Astrocyte (in vitro differentiated cells and primary cell): ENCODE data around the gene SCTR. TPM values are rescaled to one million over a fixed set of nuclear protein-coding genes. Genes with fewer than 3 reads are reported as not detected.

ENCODE experiments used
- DNase-seq: peaks from one replicate; pipeline ENCODE4 v3.0.0-alpha.2; 2010; ENCODE audit warnings: low read depth
- FAIRE-seq: peaks from 2 replicates; lab custom pipeline; 2011; peaks lifted over from hg19 to GRCh38; lab: Jason Lieb, UNC
- H2AFZ ChIP-seq: 2 replicates; pipeline ENCODE4 v1.6.0; 2012; ENCODE audit warnings: low read depth, low read length, inconsistent platforms
- H3K27ac ChIP-seq: 2 replicates; pipeline ENCODE4 v1.5.1; 2011; ENCODE audit warnings: low read depth, low read length, inconsistent platforms
- H3K27me3 ChIP-seq: 2 replicates; pipeline ENCODE4 v1.6.0; 2011; ENCODE audit warnings: low read length, inconsistent platforms; ENCODE audit not compliant: insufficient read depth
- H3K36me3 ChIP-seq: 2 replicates; pipeline ENCODE4 v1.5.1; 2011; ENCODE audit warnings: low read length, inconsistent platforms; ENCODE audit not compliant: insufficient read depth
- H3K4me1 ChIP-seq: 2 replicates; pipeline ENCODE4 v1.5.1; 2011; ENCODE audit warnings: low read length, inconsistent platforms; ENCODE audit not compliant: insufficient read depth
- H3K4me2 ChIP-seq: 2 replicates; pipeline ENCODE4 v1.6.0; 2012; ENCODE audit warnings: low read length, inconsistent platforms
- H3K4me3 ChIP-seq: 2 replicates; pipeline ENCODE4 v1.5.1; 2011; ENCODE audit warnings: low read depth, mild to moderate bottlenecking, low read length, inconsistent platforms; ENCODE audit not compliant: insufficient read depth
- H3K79me2 ChIP-seq: 2 replicates; pipeline ENCODE4 v1.6.0; 2012; ENCODE audit warnings: mild to moderate bottlenecking, low read length, inconsistent platforms; ENCODE audit not compliant: insufficient read depth
- H3K9ac ChIP-seq: 2 replicates; pipeline ENCODE4 v1.6.0; 2012; ENCODE audit warnings: mild to moderate bottlenecking, low read length, inconsistent platforms
- H3K9me3 ChIP-seq: 2 replicates; pipeline ENCODE4 v1.5.1; 2012; ENCODE audit warnings: low read depth, mild to moderate bottlenecking, low read length, inconsistent platforms; ENCODE audit not compliant: insufficient read depth
- H4K20me1 ChIP-seq: 2 replicates; pipeline ENCODE4 v1.6.0; 2012; ENCODE audit warnings: low read length, inconsistent platforms; ENCODE audit not compliant: insufficient read depth
- H3K27ac Mint-ChIP-seq: one replicate; pipeline ENCODE4 v1.8.0; 2021; ENCODE audit warnings: mild to moderate bottlenecking, mixed read lengths; ENCODE audit not compliant: unreplicated experiment
- H3K27me3 Mint-ChIP-seq: one replicate; pipeline ENCODE4 v1.8.0; 2021; ENCODE audit warnings: low read depth, mixed read lengths; ENCODE audit not compliant: unreplicated experiment
- H3K36me3 Mint-ChIP-seq: one replicate; pipeline ENCODE4 v1.8.0; 2021; ENCODE audit warnings: low read depth, mixed read lengths; ENCODE audit not compliant: unreplicated experiment
- H3K4me1 Mint-ChIP-seq: one replicate; pipeline ENCODE4 v1.8.0; 2021; ENCODE audit warnings: low read depth, mixed read lengths; ENCODE audit not compliant: unreplicated experiment
- H3K4me3 Mint-ChIP-seq: one replicate; pipeline ENCODE4 v1.8.0; 2021; ENCODE audit warnings: mild to moderate bottlenecking, moderate library complexity, mixed read lengths; ENCODE audit not compliant: unreplicated experiment
- H3K9me3 Mint-ChIP-seq: one replicate; pipeline ENCODE4 v1.8.0; 2021; ENCODE audit warnings: mild to moderate bottlenecking, mixed read lengths; ENCODE audit not compliant: unreplicated experiment
- CTCF ChIP-seq: IDR thresholded peaks from 2 replicates; pipeline ENCODE4 v1.5.1; 2011; ENCODE audit warnings: low read depth, mild to moderate bottlenecking, inconsistent platforms, low read length, moderate library complexity; ENCODE audit not compliant: insufficient read depth
- EZH2 ChIP-seq: IDR thresholded peaks from 2 replicates; pipeline ENCODE4 v1.6.1; 2012; ENCODE audit warnings: mild to moderate bottlenecking, low read length, inconsistent platforms; ENCODE audit not compliant: insufficient read depth
- total RNA-seq: library from RNA; stranded (reverse); gene quantifications from 2 replicates; pipeline ENCODE4 v1.2.1, GENCODE V29; 2021

SCTR gene
- total RNA-seq, 1 donor from 2014 or later: not detected

GRCh38 chr2:119553687-119554344, 29.5 kb upstream of the SCTR start:
- Histone ChIP-seq H3K4me3 (no peak overlapping the region), H3K36me3 (no peaks in the 10 kb centered on the region), H2AFZ (no peak overlapping the region), H3K79me2 (no peaks in the 10 kb centered on the region), H3K9ac (no peak overlapping the region), H4K20me1 (no peaks in the 10 kb centered on the region), H3K4me1 (no peaks in the 10 kb centered on the region), H3K4me2 (no peak overlapping the region), H3K9me3 (peaks cover 3% of the 10 kb centered on the region), H3K27me3 (no peaks in the 10 kb centered on the region), H3K27ac (no peak overlapping the region)
- no peak for FAIRE-seq
- Mint-ChIP-seq H3K4me3 (no peak overlapping the region), H3K9me3 (peaks cover 3% of the 10 kb centered on the region), H3K4me1 (no peaks in the 10 kb centered on the region), H3K27ac (no peak overlapping the region), H3K27me3 (peaks cover 19% of the 10 kb centered on the region), H3K36me3 (peaks cover 2% of the 10 kb centered on the region)
- TF ChIP-seq EZH2: no peak
- TF ChIP-seq CTCF: no peak
- DNase-seq: no peak

DNA sequence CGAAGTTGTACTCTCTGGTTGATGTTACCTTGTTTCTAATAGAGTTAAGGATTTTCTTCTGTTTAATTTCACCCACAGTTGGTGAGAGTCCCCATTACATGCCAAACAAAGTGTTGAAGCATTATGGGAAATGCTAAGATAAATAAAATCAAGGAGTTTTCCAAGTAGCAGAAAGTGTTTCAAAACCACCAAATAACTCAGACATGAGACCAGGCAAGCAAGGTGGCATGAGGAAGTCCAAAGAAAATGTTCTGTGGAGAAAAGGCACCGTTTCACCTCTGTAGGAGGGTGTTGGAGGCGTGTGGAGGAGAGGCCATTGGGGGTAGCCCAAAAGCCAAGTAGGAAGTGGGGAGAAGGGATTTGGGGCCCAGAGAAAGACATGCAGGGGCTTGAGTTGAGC, 28.6 kb upstream of the SCTR start:
- Mint-ChIP-seq H3K27ac (no peak overlapping the region), H3K27me3 (peaks cover 16% of the 10 kb centered on the region), H3K36me3 (peaks cover 2% of the 10 kb centered on the region), H3K4me1 (no peaks in the 10 kb centered on the region), H3K4me3 (no peak overlapping the region), H3K9me3 (peaks cover 3% of the 10 kb centered on the region)
- Histone ChIP-seq H3K9me3 (peaks cover 3% of the 10 kb centered on the region), H3K27me3 (no peaks in the 10 kb centered on the region), H3K36me3 (no peaks in the 10 kb centered on the region), H3K4me1 (no peaks in the 10 kb centered on the region), H4K20me1 (no peaks in the 10 kb centered on the region), H3K9ac (no peak overlapping the region), H2AFZ (no peak overlapping the region), H3K4me2 (no peak overlapping the region), H3K79me2 (no peaks in the 10 kb centered on the region), H3K4me3 (no peak overlapping the region), H3K27ac (no peak overlapping the region)
- TF ChIP-seq CTCF (no peak), EZH2 (no peak)
- FAIRE-seq (no peak), DNase-seq (no peak)

DNA sequence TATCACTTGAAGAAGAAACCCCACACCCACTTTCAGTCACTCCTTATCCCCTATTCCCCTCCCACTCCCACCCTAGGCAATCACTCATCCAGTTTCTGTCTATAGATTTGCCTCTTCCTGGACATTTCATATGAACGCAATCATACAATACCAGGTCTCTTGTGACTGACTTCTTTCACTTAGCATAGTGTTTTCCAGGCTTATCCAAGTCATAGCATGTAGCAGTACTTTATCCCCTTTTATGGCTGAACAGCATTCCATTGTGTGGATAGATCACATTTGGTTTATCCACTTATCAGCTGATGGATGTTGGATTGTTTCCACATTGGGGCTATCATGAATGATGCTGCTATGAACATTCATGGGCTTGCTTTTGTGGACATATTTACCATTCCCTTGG, 26.6 kb upstream of the SCTR start:
- H3K4me1 Mint-ChIP-seq: peaks cover 9% of the 10 kb centered on the region
- no peak for FAIRE-seq

More for the DNA sequence above, 26.6 kb upstream of the SCTR start:
- Histone ChIP-seq H3K36me3 (no peaks in the 10 kb centered on the region), H3K4me1 (no peaks in the 10 kb centered on the region), H3K79me2 (no peaks in the 10 kb centered on the region), H3K27ac (no peak overlapping the region), H3K9ac (no peak overlapping the region), H3K4me2 (no peak overlapping the region), H2AFZ (no peak overlapping the region), H4K20me1 (no peaks in the 10 kb centered on the region), H3K27me3 (peaks cover 3% of the 10 kb centered on the region), H3K9me3 (peaks cover 3% of the 10 kb centered on the region), H3K4me3 (no peak overlapping the region)
- H3K27me3 Mint-ChIP-seq: peaks cover 10% of the 10 kb centered on the region
- TF ChIP-seq EZH2 (no peak), CTCF (no peak)
- no peaks in the 10 kb centered on the region for H3K36me3 Mint-ChIP-seq
- H3K9me3 Mint-ChIP-seq: peaks cover 3% of the 10 kb centered on the region
- H3K4me3 Mint-ChIP-seq: no peak overlapping the region
- DNase-seq: no peak
- no peak overlapping the region for H3K27ac Mint-ChIP-seq
